ENCODE measurements around the gene MANF. TPM values are rescaled to one million over a fixed set of nuclear protein-coding genes. Genes with fewer than 3 reads are reported as not detected.

MANF gene
- total and polyA plus RNA-seq, 2 donors (not counting 1 experiment from before 2014, with no cell fraction given): 19.8 to 29.7 TPM

DNA sequence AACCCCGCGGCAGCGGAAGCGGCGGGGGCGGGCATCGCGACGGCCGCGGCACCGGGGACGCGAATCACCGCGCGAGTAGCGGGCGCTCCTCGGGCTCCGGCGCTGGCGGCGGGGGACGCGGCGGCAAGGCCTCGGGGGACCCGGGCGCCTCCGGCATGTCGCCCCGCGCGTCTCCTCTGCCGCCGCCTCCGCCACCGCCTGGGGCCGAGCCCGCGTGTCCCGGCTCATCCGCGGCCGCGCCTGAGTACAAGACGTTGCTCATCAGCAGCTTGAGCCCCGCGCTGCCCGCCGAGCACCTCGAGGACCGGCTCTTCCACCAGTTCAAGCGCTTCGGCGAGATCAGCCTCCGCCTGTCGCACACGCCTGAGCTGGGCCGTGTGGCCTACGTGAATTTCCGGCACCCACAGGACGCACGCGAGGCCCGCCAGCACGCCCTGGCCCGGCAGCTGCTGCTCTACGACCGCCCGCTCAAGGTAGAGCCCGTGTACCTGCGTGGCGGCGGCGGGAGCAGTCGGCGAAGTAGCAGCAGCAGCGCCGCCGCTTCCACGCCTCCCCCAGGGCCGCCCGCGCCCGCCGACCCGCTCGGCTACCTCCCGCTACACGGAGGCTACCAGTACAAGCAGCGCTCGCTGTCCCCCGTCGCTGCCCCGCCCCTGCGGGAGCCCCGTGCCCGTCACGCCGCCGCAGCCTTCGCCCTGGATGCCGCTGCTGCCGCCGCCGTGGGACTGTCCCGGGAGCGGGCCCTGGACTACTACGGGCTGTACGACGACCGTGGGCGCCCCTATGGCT lies 6.7 kb downstream of the MANF start:
- Histone ChIP-seq H3K9ac (ENCODE audit: low read length) (peak overlapping the region; percentile 65), H3K4me1 (ENCODE audit: control insufficient read depth in 2 of 2, insufficient read depth in 2 of 2, low read length in 2 of 2) (peaks cover 18 to 35% of the 10 kb centered on the region in 2 donors), H3K79me2 (ENCODE audit: control insufficient read depth, insufficient read depth, low read length) (peaks cover 46% of the 10 kb centered on the region), H4K20me1 (ENCODE audit: control insufficient read depth, insufficient read depth, low read length, poor library complexity, severe bottlenecking) (peaks cover 49% of the 10 kb centered on the region), H3K27me3 (replicated peaks in 1 of 4; ENCODE audit: control extremely low read depth in 1 of 4, control insufficient read depth in 3 of 4, insufficient read depth in 4 of 4, low read length in 3 of 4) (no peaks in the 10 kb centered on the region), H3K4me3 (ENCODE audit: control extremely low read depth in 1 of 5, extremely low read depth in 1 of 5, insufficient read depth in 1 of 5, low read depth in 2 of 5, low read length in 4 of 5) (peak overlapping the region; percentile 11 to 66 (median 58)), H3K4me2 (replicated peaks; ENCODE audit: low read depth, low read length, poor library complexity, severe bottlenecking) (peak overlapping the region; percentile 91), H3K27ac (ENCODE audit: low read length in 2 of 2) (peak overlapping the region; percentile 71 to 78), H2AFZ (ENCODE audit: insufficient read depth, low read depth, low read length, poor library complexity, severe bottlenecking) (peak overlapping the region; percentile 69), H3K36me3 (replicated peaks in 1 of 2; ENCODE audit: control extremely low read depth in 1 of 2, control insufficient read depth in 1 of 2, extremely low read depth in 1 of 2, insufficient read depth in 2 of 2, low read length in 1 of 2) (peaks cover 1 to 62% of the 10 kb centered on the region in 2 experiments), H3K9me3 (ENCODE audit: control extremely low read depth in 1 of 3, control insufficient read depth in 2 of 3, insufficient read depth in 1 of 3, low read length in 2 of 3) (no peaks in the 10 kb centered on the region)
- TF ChIP-seq, protein P1, sequence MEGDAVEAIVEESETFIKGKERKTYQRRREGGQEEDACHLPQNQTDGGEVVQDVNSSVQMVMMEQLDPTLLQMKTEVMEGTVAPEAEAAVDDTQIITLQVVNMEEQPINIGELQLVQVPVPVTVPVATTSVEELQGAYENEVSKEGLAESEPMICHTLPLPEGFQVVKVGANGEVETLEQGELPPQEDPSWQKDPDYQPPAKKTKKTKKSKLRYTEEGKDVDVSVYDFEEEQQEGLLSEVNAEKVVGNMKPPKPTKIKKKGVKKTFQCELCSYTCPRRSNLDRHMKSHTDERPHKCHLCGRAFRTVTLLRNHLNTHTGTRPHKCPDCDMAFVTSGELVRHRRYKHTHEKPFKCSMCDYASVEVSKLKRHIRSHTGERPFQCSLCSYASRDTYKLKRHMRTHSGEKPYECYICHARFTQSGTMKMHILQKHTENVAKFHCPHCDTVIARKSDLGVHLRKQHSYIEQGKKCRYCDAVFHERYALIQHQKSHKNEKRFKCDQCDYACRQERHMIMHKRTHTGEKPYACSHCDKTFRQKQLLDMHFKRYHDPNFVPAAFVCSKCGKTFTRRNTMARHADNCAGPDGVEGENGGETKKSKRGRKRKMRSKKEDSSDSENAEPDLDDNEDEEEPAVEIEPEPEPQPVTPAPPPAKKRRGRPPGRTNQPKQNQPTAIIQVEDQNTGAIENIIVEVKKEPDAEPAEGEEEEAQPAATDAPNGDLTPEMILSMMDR (IDR thresholded peaks at IDR 0.05): no peak
- Mint-ChIP-seq H3K9me3 (ENCODE audit: insufficient read depth) (no peaks in the 10 kb centered on the region), H3K27me3 (no peaks in the 10 kb centered on the region), H3K4me1 (peaks cover 52% of the 10 kb centered on the region), H3K27ac (peak overlapping the region; percentile 84), H3K4me3 (peak overlapping the region; percentile 84)
- 13% methylated on average over 115 of the region's 115 CpGs for WGBS (ENCODE audit: insufficient coverage)
- DNase-seq: no peak
- intact Hi-C loops (cut with micrococcal nuclease): loop anchor here (1.0 to 10.0 kb wide), 4 partner anchors 43 to 1143 kb away; partner anchors contain the start of genes NT5DC2 and UQCC5
- POLR2A ChIA-PET: no interaction called here
- CTCF ChIA-PET: interaction anchor here (4.0 kb wide), 1 partner anchor 289 kb away, joined by 27 read pairs; no protein-coding TSS in a partner anchor
- no peak for ATAC-seq (ENCODE audit: low read depth)
